GM23338 (cell line): ENCODE measurements around the gene APP. TPM values are rescaled to one million over a fixed set of nuclear protein-coding genes. Genes with fewer than 3 reads are reported as not detected.

Source experiments
- ATAC-seq: fragments of 200-7000 bp; cut with Tn5 transposase; 3 replicates; pipeline ENCODE4 v1.9.1; 2020
- DNase-seq: peaks from one replicate; pipeline ENCODE4 v3.0.0-alpha.2; 2015; ENCODE audit warnings: low spot score
- H2AFZ ChIP-seq: fragments of 200-600 bp; sonication (generic); 2 replicates; pipeline ENCODE4 v1.8.0; 2016; ENCODE audit warnings: antibody characterized with exemption, mild to moderate bottlenecking, moderate library complexity
- H3F3A ChIP-seq: fragments of 200-600 bp; sonication (generic); replicated peaks from 2 replicates; pipeline ENCODE4 v1.8.0; 2017; ENCODE audit warnings: antibody characterized with exemption, mixed run types, low read depth
- H3K27ac ChIP-seq: fragments of 200-600 bp; sonication (generic); 2 replicates; pipeline ENCODE4 v1.6.1; 2016; ENCODE audit warnings: low read depth
- H3K27me3 ChIP-seq: fragments of 200-600 bp; sonication (generic); 2 replicates; pipeline ENCODE4 v1.8.0; 2016; ENCODE audit warnings: mild to moderate bottlenecking, mixed run types, moderate library complexity; ENCODE audit not compliant: insufficient read depth
- H3K36me3 ChIP-seq: fragments of 200-600 bp; sonication (generic); 2 replicates; pipeline ENCODE4 v1.8.0; 2016; ENCODE audit warnings: mild to moderate bottlenecking; ENCODE audit not compliant: insufficient read depth
- H3K4me1 ChIP-seq: fragments of 200-600 bp; sonication (generic); 2 replicates; pipeline ENCODE4 v1.8.0; 2016; ENCODE audit warnings: mild to moderate bottlenecking, moderate library complexity; ENCODE audit not compliant: insufficient read depth
- H3K4me2 ChIP-seq: fragments of 200-600 bp; sonication (generic); 2 replicates; pipeline ENCODE4 v1.7.1; 2017; ENCODE audit warnings: mixed run types
- H3K4me3 ChIP-seq: fragments of 200-600 bp; sonication (generic); 2 replicates; pipeline ENCODE4 v1.6.1; 2016; ENCODE audit warnings: mixed run types
- H3K79me2 ChIP-seq: fragments of 200-600 bp; sonication (generic); replicated peaks from 2 replicates; pipeline ENCODE4 v1.8.0; 2017; ENCODE audit warnings: mild to moderate bottlenecking; ENCODE audit not compliant: insufficient read depth
- H3K9me2 ChIP-seq: fragments of 200-600 bp; sonication (generic); 2 replicates; pipeline ENCODE4 v1.8.0; 2017; ENCODE audit not compliant: insufficient read depth
- H4K20me1 ChIP-seq: fragments of 200-600 bp; sonication (generic); replicated peaks from 2 replicates; pipeline ENCODE4 v1.8.0; 2017; ENCODE audit warnings: mild to moderate bottlenecking; ENCODE audit not compliant: insufficient read depth
- H3K27ac Mint-ChIP-seq: 2 replicates; pipeline ENCODE4 v1.8.0; 2020; ENCODE audit warnings: inconsistent platforms, mild to moderate bottlenecking, moderate library complexity, mixed read lengths
- H3K27me3 Mint-ChIP-seq: 3 replicates; pipeline ENCODE4 v1.8.0; 2022; ENCODE audit warnings: low read depth, mild to moderate bottlenecking, moderate library complexity, mixed read lengths, inconsistent platforms; ENCODE audit not compliant: insufficient read depth, poor library complexity
- H3K36me3 Mint-ChIP-seq: 3 replicates; pipeline ENCODE4 v1.8.0; 2021; ENCODE audit warnings: low read depth, mild to moderate bottlenecking, inconsistent platforms, moderate library complexity, mixed read lengths
- H3K4me1 Mint-ChIP-seq: 3 replicates; pipeline ENCODE4 v1.8.0; 2020; ENCODE audit warnings: mild to moderate bottlenecking, inconsistent platforms, mixed read lengths
- H3K4me3 Mint-ChIP-seq: 3 replicates; pipeline ENCODE4 v1.8.0; 2021; ENCODE audit warnings: moderate library complexity, mild to moderate bottlenecking, inconsistent platforms, mixed read lengths
- H3K9me3 Mint-ChIP-seq: 3 replicates; pipeline ENCODE4 v1.8.0; 2020; ENCODE audit warnings: moderate library complexity, mild to moderate bottlenecking, inconsistent platforms, mixed read lengths
- CREB1 ChIP-seq: fragments of 250-450 bp; sonication (Bioruptor Pico); IDR thresholded peaks from 2 replicates; pipeline ENCODE4 v1.5.0; 2020; ENCODE audit warnings: low read depth, mild to moderate bottlenecking, moderate library complexity
- CTCF ChIP-seq, 2 experiments: fragments of 200-600 bp in 1 of 2; sonication (generic) in 1 of 2; conservative IDR thresholded peaks; 2 replicates each; pipeline versions ENCODE4 v1.5.1 to v1.6.1; 2016 to 2017; ENCODE audit warnings: antibody characterized with exemption in 2 of 2, low read depth in 2 of 2, mild to moderate bottlenecking in 2 of 2, moderate library complexity in 1 of 2
- EZH2phosphoT487 ChIP-seq: fragments of 200-600 bp; sonication (generic); IDR thresholded peaks from one replicate; pipeline ENCODE4 v1.8.1; 2018; ENCODE audit warnings: antibody characterized with exemption; ENCODE audit not compliant: unreplicated experiment
- REST ChIP-seq: IDR thresholded peaks from one replicate; pipeline ENCODE4 v1.6.1; 2018; ENCODE audit warnings: antibody characterized with exemption; ENCODE audit not compliant: unreplicated experiment
- STAT1 ChIP-seq: IDR thresholded peaks from one replicate; pipeline ENCODE4 v1.6.1; 2016; ENCODE audit warnings: antibody characterized with exemption; ENCODE audit not compliant: unreplicated experiment
- ZNF114 ChIP-seq: fragments of 250-450 bp; sonication (Bioruptor Pico); IDR thresholded peaks from 2 replicates; pipeline ENCODE4 v1.5.0; 2020; ENCODE audit warnings: mild to moderate bottlenecking, moderate library complexity
- ZNF331 ChIP-seq: fragments of 250-450 bp; sonication (Bioruptor Pico); IDR thresholded peaks from 2 replicates; pipeline ENCODE4 v1.5.0; 2020; ENCODE audit warnings: low read depth, mild to moderate bottlenecking, moderate library complexity
- polyA plus RNA-seq: library from polyadenylated mRNA; unstranded; fragments of >200 nt; fragmentation: Nextera tagmentation; extraction: Ambion mirVana; gene quantifications from 2 replicates; pipeline ENCODE4 v1.2.1, GENCODE V29; 2016
- total RNA-seq: library from RNA; depleted of rRNA; stranded (reverse); fragments of >200 nt; shearing (Covaris generic); gene quantifications from 2 replicates; pipeline ENCODE4 v1.2.3, GENCODE V29; 2014

The APP gene
- total and polyA plus RNA-seq, 2 experiments from 2014 or later, result 69.4 to 444 TPM

DNA sequence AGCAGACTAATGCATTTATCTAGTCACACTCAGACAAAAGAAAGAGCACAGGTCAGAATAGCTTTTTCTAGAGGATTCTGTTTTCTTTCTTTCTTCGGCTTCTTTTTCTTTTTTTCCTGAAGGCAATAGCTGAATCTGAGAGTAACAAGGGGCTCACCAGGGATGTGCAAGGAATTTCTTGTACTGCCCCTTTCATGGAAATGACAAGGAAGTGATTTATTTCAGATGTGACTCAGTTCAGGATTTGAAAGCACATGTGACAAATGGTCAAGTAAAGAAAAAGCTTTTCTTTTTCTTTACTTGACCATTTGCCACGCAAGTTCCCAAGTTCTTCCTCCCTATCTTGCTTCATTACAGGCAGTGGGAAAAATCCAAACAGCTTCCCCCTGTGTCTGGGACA, 233.8 kb downstream of the APP start:
- Mint-ChIP-seq H3K36me3 (peaks cover 19% of the 10 kb centered on the region; the same call in 2 of the 3 replicates), H3K9me3 (no peaks in the 10 kb centered on the region), H3K27me3 (peaks cover 4% of the 10 kb centered on the region), H3K4me3 (no peak overlapping the region), H3K4me1 (peaks cover 16% of the 10 kb centered on the region; the same call in 2 of the 3 replicates), H3K27ac (no peak overlapping the region)
- peaks cover 27% of the 10 kb centered on the region for H3K79me2 ChIP-seq
- H3K4me1 ChIP-seq, result no peaks in the 10 kb centered on the region; the same call in 1 of the 2 replicates
- H3F3A ChIP-seq, result no peaks in the 10 kb centered on the region
- H3K4me3 ChIP-seq, result no peak overlapping the region
- H3K4me2 ChIP-seq, result no peak overlapping the region
- no peaks in the 10 kb centered on the region for H3K27me3 ChIP-seq
- no peak overlapping the region for H2AFZ ChIP-seq
- DNase-seq (no peak), ATAC-seq (no peak)
- TF ChIP-seq ZNF114 (CRISPR knock-in tag), result no peak
- H3K9me2 ChIP-seq, result no peaks in the 10 kb centered on the region
- no peaks in the 10 kb centered on the region; the same call in 1 of the 2 replicates for H3K36me3 ChIP-seq
- H4K20me1 ChIP-seq, result peaks cover 18% of the 10 kb centered on the region
- H3K27ac ChIP-seq, result 0 out of 2 replicates have a peak overlapping the region, but pooled peaks have one; percentile 15

DNA sequence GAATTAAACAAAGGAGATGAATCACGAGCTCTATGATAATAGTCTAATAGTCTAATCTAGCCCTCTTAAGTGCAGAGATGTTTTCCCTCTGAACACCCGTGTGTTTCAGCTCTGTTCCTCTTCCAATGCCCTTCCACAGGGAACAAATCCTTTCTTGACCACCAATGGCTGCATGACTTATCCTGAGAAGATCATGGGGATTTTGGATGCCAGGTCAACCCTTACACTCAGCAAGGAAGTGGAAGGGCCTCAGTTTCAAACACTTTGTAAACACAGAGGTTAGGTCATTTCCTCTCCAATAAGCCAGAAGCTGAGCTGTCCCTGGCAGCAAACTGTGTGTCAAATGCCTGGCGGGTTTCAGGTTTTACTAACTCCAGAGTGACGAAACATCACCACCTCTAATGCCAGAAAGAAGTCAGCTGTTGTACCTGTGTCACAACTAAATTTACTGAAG, 235.8 kb downstream of the APP start:
- no peak overlapping the region for H3K4me3 Mint-ChIP-seq
- Histone ChIP-seq H4K20me1 (peaks cover 28% of the 10 kb centered on the region), H3K36me3 (no peaks in the 10 kb centered on the region; the same call in 1 of the 2 replicates), H3K4me3 (no peak overlapping the region), H3K4me2 (no peak overlapping the region), H3F3A (no peaks in the 10 kb centered on the region), H2AFZ (no peak overlapping the region), H3K4me1 (peaks cover 15% of the 10 kb centered on the region), H3K79me2 (peaks cover 39% of the 10 kb centered on the region), H3K9me2 (no peaks in the 10 kb centered on the region), H3K27me3 (no peaks in the 10 kb centered on the region), H3K27ac (peak overlapping the region; percentile 45; the same call in 1 of the 2 replicates)
- DNase-seq, result no peak
- H3K27ac Mint-ChIP-seq, result no peak overlapping the region
- H3K4me1 Mint-ChIP-seq, result peaks cover 32% of the 10 kb centered on the region
- TF ChIP-seq EZH2phosphoT487 (no peak), REST (no peak), ZNF331 (CRISPR knock-in tag) (no peak), CTCF (conservative IDR thresholded peaks at IDR 0.05; ENCODE audit: low read depth in 2 of 2) (no peak), CREB1 (CRISPR knock-in tag) (no peak), STAT1 (no peak)
- no peaks in the 10 kb centered on the region for H3K9me3 Mint-ChIP-seq
- peaks cover 6% of the 10 kb centered on the region for H3K27me3 Mint-ChIP-seq
- peaks cover 15% of the 10 kb centered on the region; the same call in 2 of the 3 replicates for H3K36me3 Mint-ChIP-seq
- no peak for ATAC-seq
